Liver (tissue), 9 donors: ENCODE measurements around the gene TLR5. TPM values are rescaled to one million over a fixed set of nuclear protein-coding genes. Genes with fewer than 3 reads are reported as not detected.

Experiments used
- DNase-seq: peaks from one replicate; pipeline ENCODE4 v3.0.0-alpha.2; 2017; ENCODE audit warnings: low spot score
- H3K27ac ChIP-seq, 2 donors: one replicate each; pipeline ENCODE4 v1.7.0; 2013; ENCODE audit warnings: inconsistent platforms in 2 of 2, low read length in 2 of 2, control low read depth in 1 of 2, low read depth in 1 of 2, mild to moderate bottlenecking in 1 of 2
- H3K27me3 ChIP-seq, 4 donors: one replicate each; pipeline versions ENCODE4 v1.6.1 to v1.7.0; 2013; ENCODE audit warnings: low read length in 3 of 4, inconsistent platforms in 1 of 4, mild to moderate bottlenecking in 1 of 4, moderate library complexity in 1 of 4; ENCODE audit not compliant: control insufficient read depth in 4 of 4, insufficient read depth in 4 of 4
- H3K36me3 ChIP-seq, 4 donors: one replicate each; pipeline versions ENCODE4 v1.6.1 to v1.7.0; 2013; ENCODE audit warnings: low read length in 3 of 4, mild to moderate bottlenecking in 3 of 4, low read depth in 1 of 4, moderate library complexity in 1 of 4; ENCODE audit not compliant: control insufficient read depth in 4 of 4, insufficient read depth in 3 of 4
- H3K4me1 ChIP-seq, 4 donors: one replicate each; pipeline versions ENCODE4 v1.6.1 to v1.7.0; 2013; ENCODE audit warnings: low read length in 3 of 4, mild to moderate bottlenecking in 3 of 4, moderate library complexity in 1 of 4; ENCODE audit not compliant: control insufficient read depth in 4 of 4, insufficient read depth in 4 of 4
- H3K4me3 ChIP-seq, 3 donors: one replicate each; pipeline versions ENCODE4 v1.6.1 to v1.7.0; 2013; ENCODE audit warnings: low read length in 3 of 3, control low read depth in 1 of 3, low read depth in 1 of 3, mild to moderate bottlenecking in 1 of 3
- H3K9ac ChIP-seq, 2 donors: one replicate each; pipeline ENCODE4 v1.7.0; 2013; ENCODE audit warnings: low read length in 2 of 2, mild to moderate bottlenecking in 2 of 2, moderate library complexity in 2 of 2, control low read depth in 1 of 2, low read depth in 1 of 2
- H3K9me3 ChIP-seq, 4 donors: one replicate each; pipeline versions ENCODE4 v1.6.1 to v1.7.0; 2013; ENCODE audit warnings: low read length in 3 of 4; ENCODE audit not compliant: control insufficient read depth in 4 of 4
- ATF3 ChIP-seq: IDR thresholded peaks from 2 replicates; pipeline ENCODE4 v1.6.1; 2016; ENCODE audit warnings: antibody characterized with exemption
- FOXA1 ChIP-seq: IDR thresholded peaks from 2 replicates; pipeline ENCODE4 v1.6.1; 2016; ENCODE audit warnings: antibody characterized with exemption
- FOXA2 ChIP-seq: IDR thresholded peaks from 2 replicates; pipeline ENCODE4 v1.6.1; 2016; ENCODE audit warnings: antibody characterized with exemption
- GABPA ChIP-seq, 2 donors: IDR thresholded peaks in 1 of 2; conservative IDR thresholded peaks in 1 of 2; 2 replicates each; pipeline ENCODE4 v1.6.1; 2016; ENCODE audit warnings: antibody characterized with exemption in 2 of 2, mild to moderate bottlenecking in 1 of 2, moderate library complexity in 1 of 2
- HNF4A ChIP-seq, 2 donors: conservative IDR thresholded peaks; 2 replicates each; pipeline ENCODE4 v1.6.1; 2016; ENCODE audit warnings: antibody characterized with exemption in 2 of 2, mild to moderate bottlenecking in 2 of 2
- HNF4G ChIP-seq: IDR thresholded peaks from 2 replicates; pipeline ENCODE4 v1.6.1; 2016; ENCODE audit warnings: antibody characterized with exemption
- JUND ChIP-seq, 2 donors: IDR thresholded peaks; 2 replicates each; pipeline ENCODE4 v1.6.1; 2016; ENCODE audit warnings: antibody characterized with exemption in 2 of 2
- NR2F2 ChIP-seq: IDR thresholded peaks from 2 replicates; pipeline ENCODE4 v1.6.1; 2016; ENCODE audit warnings: antibody characterized with exemption
- RXRA ChIP-seq, 2 donors: IDR thresholded peaks; 2 replicates each; pipeline ENCODE4 v1.6.1; 2017 to 2018; ENCODE audit warnings: antibody characterized with exemption in 2 of 2, mild to moderate bottlenecking in 1 of 2
- SP1 ChIP-seq: IDR thresholded peaks from 2 replicates; pipeline ENCODE4 v1.6.1; 2018; ENCODE audit warnings: antibody characterized with exemption, mild to moderate bottlenecking
- TAF1 ChIP-seq: conservative IDR thresholded peaks from 2 replicates; pipeline ENCODE4 v1.6.1; 2016; ENCODE audit warnings: antibody characterized with exemption, mild to moderate bottlenecking
- YY1 ChIP-seq: IDR thresholded peaks from 2 replicates; pipeline ENCODE4 v1.6.1; 2016; ENCODE audit warnings: antibody characterized with exemption, mild to moderate bottlenecking
- WGBS: extraction: QIAGEN DNeasy Blood & Tissue Kit; methylation state at CpG from one replicate; pipeline ENCODE4 v1.1.7; 2013; 5-methylcytosine and 5-hydroxymethylcytosine counted together
- polyA plus RNA-seq, 2 donors: library from polyadenylated mRNA; stranded (reverse) in 1 of 2; unstranded in 1 of 2; fragments of 200-250 nt in 1 of 2; fragments of >200 nt in 1 of 2; fragmentation: Nextera tagmentation in 1 of 2; extraction: Ambion mirVana in 1 of 2; gene quantifications; one replicate each; pipeline versions ENCODE4 v1.2.1 to v1.2.3, GENCODE V29; 2013 to 2015
- total RNA-seq, 2 donors: library from RNA; depleted of rRNA; stranded (reverse); fragments of >200 nt; gene quantifications; one replicate each; pipeline ENCODE4 v1.2.3, GENCODE V29; 2014
- TF ChIP-seq, protein P1 (sequence below): IDR thresholded peaks from 2 replicates; pipeline ENCODE4 v1.6.1; 2016; ENCODE audit warnings: antibody characterized with exemption, mild to moderate bottlenecking
- TF ChIP-seq, protein P2 (sequence below): IDR thresholded peaks from 2 replicates; pipeline ENCODE4 v1.6.1; 2016; ENCODE audit warnings: antibody characterized with exemption
- TF ChIP-seq, protein P3 (sequence below): fragments of 150-350 bp; IDR thresholded peaks from 2 replicates; pipeline ENCODE4 v1.5.1; 2017; ENCODE audit warnings: improper control_type of control experiment, low read depth, low read length; ENCODE audit not compliant: missing input control
- TF ChIP-seq, protein P4 (sequence below): IDR thresholded peaks from 2 replicates; pipeline ENCODE4 v1.6.1; 2016; ENCODE audit warnings: antibody characterized with exemption
- donor health status: healthy.
- donor health status: healthy.
- donor health status: healthy.
- donor health status: healthy.
- donor health status: healthy.

TLR5 gene
- total and polyA plus RNA-seq, 4 donors, result 0.93 to 2.4 (median 1.5) TPM

- 88% methylated on average over 13 of the region's 13 CpGs for WGBS
- no peak for TF ChIP-seq RXRA (IDR thresholded peaks at IDR 0.05)
- TF ChIP-seq HNF4G, result no peak
- TF ChIP-seq, protein P1, sequence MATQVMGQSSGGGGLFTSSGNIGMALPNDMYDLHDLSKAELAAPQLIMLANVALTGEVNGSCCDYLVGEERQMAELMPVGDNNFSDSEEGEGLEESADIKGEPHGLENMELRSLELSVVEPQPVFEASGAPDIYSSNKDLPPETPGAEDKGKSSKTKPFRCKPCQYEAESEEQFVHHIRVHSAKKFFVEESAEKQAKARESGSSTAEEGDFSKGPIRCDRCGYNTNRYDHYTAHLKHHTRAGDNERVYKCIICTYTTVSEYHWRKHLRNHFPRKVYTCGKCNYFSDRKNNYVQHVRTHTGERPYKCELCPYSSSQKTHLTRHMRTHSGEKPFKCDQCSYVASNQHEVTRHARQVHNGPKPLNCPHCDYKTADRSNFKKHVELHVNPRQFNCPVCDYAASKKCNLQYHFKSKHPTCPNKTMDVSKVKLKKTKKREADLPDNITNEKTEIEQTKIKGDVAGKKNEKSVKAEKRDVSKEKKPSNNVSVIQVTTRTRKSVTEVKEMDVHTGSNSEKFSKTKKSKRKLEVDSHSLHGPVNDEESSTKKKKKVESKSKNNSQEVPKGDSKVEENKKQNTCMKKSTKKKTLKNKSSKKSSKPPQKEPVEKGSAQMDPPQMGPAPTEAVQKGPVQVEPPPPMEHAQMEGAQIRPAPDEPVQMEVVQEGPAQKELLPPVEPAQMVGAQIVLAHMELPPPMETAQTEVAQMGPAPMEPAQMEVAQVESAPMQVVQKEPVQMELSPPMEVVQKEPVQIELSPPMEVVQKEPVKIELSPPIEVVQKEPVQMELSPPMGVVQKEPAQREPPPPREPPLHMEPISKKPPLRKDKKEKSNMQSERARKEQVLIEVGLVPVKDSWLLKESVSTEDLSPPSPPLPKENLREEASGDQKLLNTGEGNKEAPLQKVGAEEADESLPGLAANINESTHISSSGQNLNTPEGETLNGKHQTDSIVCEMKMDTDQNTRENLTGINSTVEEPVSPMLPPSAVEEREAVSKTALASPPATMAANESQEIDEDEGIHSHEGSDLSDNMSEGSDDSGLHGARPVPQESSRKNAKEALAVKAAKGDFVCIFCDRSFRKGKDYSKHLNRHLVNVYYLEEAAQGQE, result no peak
- TF ChIP-seq, protein P2, sequence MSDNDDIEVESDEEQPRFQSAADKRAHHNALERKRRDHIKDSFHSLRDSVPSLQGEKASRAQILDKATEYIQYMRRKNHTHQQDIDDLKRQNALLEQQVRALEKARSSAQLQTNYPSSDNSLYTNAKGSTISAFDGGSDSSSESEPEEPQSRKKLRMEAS, result no peak
- no peak for TF ChIP-seq TAF1
- TF ChIP-seq ATF3, result no peak
- no peak for TF ChIP-seq JUND (IDR thresholded peaks at IDR 0.05)
- no peak for TF ChIP-seq GABPA (IDR thresholded peaks at IDR 0.05 in 1 of 2, conservative IDR thresholded peaks at IDR 0.05 in 1 of 2)
- Histone ChIP-seq H3K9me3 (no peaks in the 10 kb centered on the region), H3K9ac (no peak overlapping the region), H3K27ac (no peak overlapping the region), H3K4me3 (no peak overlapping the region), H3K36me3 (no peaks in the 10 kb centered on the region), H3K27me3 (no peaks in the 10 kb centered on the region), H3K4me1 (no peaks in the 10 kb centered on the region)
- no peak for DNase-seq
These were observed 54.3 kb downstream of the TLR5 start for GRCh38 chr1:223088713-223089240.

GRCh38 chr1:223087291-223088255 is 55.5 kb downstream of the TLR5 start:
- no peaks in the 10 kb centered on the region for H3K36me3 ChIP-seq
- no peak overlapping the region for H3K9ac ChIP-seq

More at GRCh38 chr1:223087291-223088255, 55.5 kb downstream of the TLR5 start:
- no peak for DNase-seq
- no peak overlapping the region for H3K4me3 ChIP-seq
- no peaks in the 10 kb centered on the region for H3K9me3 ChIP-seq
- no peak overlapping the region for H3K27ac ChIP-seq
- H3K4me1 ChIP-seq, result no peaks in the 10 kb centered on the region
- TF ChIP-seq, protein P1, result no peak
- TF ChIP-seq FOXA1, result no peak
- TF ChIP-seq JUND (IDR thresholded peaks at IDR 0.05), result no peak
- TF ChIP-seq, protein P3, sequence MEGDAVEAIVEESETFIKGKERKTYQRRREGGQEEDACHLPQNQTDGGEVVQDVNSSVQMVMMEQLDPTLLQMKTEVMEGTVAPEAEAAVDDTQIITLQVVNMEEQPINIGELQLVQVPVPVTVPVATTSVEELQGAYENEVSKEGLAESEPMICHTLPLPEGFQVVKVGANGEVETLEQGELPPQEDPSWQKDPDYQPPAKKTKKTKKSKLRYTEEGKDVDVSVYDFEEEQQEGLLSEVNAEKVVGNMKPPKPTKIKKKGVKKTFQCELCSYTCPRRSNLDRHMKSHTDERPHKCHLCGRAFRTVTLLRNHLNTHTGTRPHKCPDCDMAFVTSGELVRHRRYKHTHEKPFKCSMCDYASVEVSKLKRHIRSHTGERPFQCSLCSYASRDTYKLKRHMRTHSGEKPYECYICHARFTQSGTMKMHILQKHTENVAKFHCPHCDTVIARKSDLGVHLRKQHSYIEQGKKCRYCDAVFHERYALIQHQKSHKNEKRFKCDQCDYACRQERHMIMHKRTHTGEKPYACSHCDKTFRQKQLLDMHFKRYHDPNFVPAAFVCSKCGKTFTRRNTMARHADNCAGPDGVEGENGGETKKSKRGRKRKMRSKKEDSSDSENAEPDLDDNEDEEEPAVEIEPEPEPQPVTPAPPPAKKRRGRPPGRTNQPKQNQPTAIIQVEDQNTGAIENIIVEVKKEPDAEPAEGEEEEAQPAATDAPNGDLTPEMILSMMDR, result no peak
- TF ChIP-seq SP1, result no peak
- TF ChIP-seq YY1, result no peak
- no peak for TF ChIP-seq ATF3
- no peak for TF ChIP-seq FOXA2
- no peak for TF ChIP-seq HNF4A (conservative IDR thresholded peaks at IDR 0.05)
- TF ChIP-seq HNF4G, result no peak
- TF ChIP-seq TAF1, result no peak
- TF ChIP-seq, protein P4, sequence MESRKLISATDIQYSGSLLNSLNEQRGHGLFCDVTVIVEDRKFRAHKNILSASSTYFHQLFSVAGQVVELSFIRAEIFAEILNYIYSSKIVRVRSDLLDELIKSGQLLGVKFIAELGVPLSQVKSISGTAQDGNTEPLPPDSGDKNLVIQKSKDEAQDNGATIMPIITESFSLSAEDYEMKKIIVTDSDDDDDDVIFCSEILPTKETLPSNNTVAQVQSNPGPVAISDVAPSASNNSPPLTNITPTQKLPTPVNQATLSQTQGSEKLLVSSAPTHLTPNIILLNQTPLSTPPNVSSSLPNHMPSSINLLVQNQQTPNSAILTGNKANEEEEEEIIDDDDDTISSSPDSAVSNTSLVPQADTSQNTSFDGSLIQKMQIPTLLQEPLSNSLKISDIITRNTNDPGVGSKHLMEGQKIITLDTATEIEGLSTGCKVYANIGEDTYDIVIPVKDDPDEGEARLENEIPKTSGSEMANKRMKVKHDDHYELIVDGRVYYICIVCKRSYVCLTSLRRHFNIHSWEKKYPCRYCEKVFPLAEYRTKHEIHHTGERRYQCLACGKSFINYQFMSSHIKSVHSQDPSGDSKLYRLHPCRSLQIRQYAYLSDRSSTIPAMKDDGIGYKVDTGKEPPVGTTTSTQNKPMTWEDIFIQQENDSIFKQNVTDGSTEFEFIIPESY, result no peak
- no peak for TF ChIP-seq GABPA (IDR thresholded peaks at IDR 0.05 in 1 of 2, conservative IDR thresholded peaks at IDR 0.05 in 1 of 2)
- no peak for TF ChIP-seq NR2F2
- WGBS, result 73% methylated on average over 10 of the region's 10 CpGs
- H3K27me3 ChIP-seq, result no peaks in the 10 kb centered on the region
